ENCODE results near the gene CTSE.
"Not testable (repeated sequence)": the region's sequence is repeated elsewhere in the genome, so short reads cannot be mapped to it uniquely, and the experiment has no call there.

CTSE gene

DNA sequence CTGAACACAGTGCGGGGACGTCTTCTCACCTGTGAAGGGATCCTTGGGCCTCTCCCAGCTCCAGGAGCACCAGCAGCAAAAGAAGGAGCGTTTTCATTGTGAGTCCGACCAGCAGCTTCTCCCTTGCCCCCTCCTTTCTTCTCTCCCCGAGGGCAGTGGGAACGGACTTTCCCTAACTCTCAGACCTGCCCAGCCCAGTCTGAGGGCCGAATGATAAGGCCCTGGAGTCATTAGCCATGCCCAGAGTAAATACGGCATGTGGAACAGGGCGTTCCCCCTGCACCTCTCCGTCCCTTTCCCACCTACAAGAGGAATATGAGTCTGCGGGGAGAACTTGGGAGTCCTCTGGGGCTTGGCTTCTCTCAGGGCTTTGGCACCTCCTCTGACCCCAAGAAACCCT lies at the start of gene CTSE:
CTSE (minus strand) TSS at position 201 of the 400 bp plus-strand sequence; CDS start at position 97, 104 bp downstream.
- no peak for DNase-seq

DNA sequence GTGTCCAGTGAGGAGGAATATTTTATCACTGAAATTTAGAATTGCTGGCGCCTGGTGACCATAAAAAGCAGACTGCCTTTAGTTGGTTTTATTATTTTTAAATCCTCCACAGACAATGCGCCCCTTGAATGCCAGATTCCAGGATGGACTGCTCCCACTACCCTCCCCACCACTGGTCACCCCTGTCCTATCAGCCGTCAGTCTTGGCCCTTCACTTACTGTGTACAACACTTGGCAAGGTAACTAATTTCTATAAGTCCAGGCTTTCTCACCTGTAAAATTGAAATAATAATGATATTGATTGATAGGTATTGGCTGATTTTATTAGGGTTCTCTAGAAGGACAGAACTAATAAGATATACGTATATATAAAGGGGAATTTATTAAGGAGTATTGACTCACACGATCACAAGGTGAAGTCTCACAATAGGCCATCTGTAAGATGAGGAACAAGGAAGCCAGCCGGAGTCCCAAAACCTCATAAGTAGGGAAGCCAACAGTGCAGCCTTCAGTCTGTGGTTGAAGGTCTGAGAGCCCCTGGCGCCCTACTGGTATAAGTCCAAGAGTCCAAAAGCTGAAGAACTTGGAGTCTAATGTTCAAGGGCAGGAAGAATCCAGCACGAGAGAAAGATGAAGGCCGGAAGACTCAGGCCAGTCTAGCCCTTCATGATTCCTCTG lies 47.1 kb upstream of the CTSE start:
- no peak for DNase-seq

DNA sequence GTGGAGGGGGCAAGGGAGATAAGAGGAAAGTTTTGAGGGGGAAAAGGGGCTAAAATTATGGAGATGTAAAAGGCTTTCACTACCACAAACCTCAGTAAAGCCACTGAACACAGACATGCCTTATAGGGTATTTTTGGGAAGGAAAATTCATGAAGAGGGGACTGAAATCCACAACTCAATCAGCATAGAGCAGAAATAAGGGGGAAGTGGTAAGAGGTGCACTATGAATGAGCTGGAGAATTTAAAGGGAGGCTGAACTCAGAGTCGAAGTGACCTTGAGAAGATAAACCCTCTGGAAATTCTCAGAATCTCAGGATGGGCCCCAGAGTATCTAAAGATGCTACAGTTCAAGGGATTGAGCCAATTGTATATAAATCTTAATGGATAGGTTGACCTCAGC lies 44.6 kb upstream of the CTSE start:
- DNase-seq = no peak

DNA sequence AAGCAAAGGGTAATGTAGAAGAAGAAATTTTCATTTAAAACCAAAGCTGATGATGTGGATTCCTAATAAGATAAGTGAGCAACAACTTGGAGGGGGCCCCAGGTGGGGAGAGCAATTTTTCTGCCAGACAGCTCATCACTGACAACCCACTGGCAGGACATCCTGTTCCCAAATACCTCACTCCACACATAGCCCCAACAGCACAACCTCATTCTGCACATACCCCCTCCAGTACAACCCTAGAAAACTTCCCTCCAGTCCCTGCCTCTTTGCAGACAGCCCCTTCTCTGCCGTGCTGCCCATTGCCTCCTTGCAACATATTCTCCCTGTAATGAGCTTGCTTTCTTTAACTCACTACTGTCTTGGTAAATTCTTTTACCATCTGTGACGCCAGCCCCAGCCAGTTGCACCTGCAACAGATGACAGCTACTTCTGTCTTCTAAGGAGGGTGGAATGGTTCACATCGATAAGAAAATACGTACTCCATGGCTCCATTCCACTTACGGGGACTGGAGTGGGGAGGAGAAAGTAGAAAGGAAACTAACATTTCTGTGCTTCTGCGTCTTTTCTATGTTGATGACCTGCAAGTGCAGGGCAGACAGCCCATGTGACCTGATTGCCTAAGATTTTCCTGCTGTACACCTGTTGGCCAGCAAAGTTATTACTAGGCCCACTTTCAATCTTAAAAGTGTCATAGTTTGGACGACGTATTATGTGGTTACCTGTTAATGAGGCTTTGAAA lies 44.0 kb upstream of the CTSE start:
- no peak for DNase-seq

DNA sequence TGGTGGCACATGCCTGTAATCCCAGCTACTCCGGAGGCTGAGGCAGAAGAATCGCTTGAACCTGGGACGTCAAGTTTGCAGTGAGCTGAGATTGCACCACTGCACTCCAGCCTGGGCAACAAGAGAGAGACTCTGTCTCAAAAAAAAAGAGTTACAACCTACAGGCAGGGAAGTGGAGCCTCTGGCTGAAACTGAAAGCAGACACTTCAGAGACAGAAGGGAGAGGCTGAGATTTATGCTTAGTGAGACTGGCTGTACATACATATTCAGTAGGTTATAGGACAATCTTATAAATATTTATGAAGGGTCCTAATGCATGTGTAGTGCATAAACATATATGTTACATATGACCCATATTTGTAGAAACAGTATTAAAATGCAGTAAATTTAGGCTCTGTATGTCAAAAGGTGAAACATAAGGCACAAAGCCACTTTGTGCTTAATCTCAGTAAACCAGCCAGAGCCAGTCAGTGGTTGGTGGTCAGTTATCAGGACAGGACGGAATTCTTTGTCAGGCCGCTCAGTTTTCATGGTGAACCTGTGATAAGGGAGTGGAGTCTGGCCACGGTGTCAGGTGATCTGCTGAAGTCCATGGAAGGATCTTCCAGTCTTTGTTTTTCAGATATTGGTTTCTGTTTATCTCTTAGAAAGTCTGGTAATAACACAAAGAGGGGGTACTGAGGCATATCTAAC lies 42.9 kb upstream of the CTSE start:
- DNase-seq = no peak

DNA sequence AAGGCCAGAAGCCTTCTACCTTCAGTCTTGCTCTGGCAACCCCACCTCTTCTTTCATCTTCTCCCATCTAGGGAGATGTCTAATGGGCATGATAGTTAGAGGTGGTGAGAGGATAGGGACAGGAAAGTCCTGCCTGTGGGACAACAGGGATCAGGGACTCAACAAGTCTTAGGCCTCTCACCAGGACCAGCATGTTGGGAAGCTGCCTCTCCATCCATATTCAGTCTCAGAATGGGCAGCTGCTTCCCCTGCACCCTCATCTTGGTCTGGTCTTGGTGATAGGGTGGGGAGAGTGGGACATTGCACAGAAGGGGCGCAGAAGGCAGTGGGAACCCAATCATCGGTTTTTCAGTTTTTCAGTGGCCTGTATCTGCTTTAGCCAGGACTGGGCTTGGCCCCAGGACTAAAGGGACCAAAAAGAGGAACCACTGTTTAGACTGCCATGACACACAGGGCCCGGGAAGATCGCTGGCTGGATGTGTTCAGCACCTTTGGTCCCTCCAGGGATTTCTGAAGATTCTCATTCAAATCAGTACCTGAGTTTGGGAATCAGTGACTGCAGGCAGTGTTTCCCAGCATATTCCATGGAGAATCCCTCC lies 42.0 kb upstream of the CTSE start:
- no peak for DNase-seq

DNA sequence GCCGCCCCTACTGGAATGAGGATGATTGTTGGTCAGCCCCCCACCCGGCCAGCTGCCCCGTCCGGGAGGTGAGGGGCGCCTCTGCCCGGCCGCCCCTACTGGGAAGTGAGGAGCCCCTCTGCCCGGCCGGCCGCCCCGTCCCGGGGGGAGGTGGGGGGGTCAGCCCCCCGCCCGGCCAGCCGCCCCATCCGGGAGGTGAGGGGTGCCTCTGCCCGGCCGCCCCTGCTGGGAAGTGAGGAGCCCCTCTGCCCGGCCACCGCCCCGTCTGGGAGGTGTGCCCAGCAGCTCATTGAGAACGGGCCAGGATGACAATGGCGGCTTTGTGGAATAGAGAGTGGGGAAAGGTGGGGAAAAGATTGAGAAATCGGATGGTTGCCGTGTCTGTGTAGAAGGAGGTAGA lies 40.8 kb upstream of the CTSE start:
- not testable (repeated sequence) for DNase-seq

DNA sequence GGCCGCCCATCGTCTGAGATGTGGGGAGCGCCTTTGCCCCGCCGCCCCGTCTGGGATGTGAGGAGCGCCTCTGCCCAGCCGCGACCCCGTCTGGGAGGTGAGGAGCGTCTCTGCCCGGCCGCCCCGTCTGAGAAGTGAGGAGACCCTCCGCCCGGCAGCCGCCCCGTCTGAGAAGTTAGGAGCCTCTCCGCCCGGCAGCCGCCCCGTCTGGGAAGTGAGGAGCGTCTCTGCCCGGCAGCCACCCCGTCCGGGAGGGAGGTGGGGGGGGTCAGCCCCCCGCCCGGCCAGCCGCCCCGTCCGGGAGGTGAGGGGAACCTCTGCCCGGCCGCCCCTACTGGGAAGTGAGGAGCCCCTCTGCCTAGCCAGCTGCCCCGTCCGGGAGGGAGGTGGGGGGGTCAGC lies 40.3 kb upstream of the CTSE start:
- not testable (repeated sequence) for DNase-seq

DNA sequence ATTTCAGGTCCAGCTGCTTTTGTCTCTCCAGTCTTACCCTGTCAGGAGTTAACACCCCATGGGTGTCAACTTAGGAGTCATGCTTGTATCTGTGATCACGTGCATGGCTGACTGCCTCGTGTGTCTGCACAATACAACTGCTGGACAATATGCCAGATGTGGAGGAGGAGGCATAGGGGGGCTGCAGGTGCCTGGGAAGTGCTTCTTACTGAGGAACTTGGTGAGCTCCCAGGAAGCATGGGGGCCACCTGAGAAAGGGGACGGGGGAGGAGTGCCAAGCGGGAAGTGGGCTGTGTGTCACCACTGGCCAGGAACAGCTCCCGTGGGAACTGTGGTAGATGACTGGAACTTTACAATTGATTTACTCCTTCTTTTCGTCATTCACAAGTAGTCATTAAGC lies 38.8 kb upstream of the CTSE start:
- DNase-seq = no peak

DNA sequence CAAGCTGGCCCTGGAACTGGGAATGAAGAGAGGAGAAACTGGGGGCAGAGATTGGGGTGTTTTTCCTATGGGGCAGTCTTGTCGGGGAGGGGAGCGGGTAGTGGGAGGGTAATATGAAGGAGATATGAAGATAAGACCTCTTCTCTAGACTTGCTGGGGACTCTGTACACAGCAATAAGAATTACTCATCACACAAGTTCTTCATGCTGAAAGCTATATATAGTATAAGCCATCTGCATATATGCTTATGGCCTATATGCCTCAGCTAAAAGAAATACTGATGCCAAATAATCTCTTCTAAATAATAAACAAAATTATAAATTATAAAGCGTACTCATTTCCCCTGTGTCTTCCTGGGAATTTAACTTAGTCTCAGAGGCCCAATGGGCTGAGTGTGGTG lies 37.1 kb upstream of the CTSE start:
- no peak for DNase-seq

DNA sequence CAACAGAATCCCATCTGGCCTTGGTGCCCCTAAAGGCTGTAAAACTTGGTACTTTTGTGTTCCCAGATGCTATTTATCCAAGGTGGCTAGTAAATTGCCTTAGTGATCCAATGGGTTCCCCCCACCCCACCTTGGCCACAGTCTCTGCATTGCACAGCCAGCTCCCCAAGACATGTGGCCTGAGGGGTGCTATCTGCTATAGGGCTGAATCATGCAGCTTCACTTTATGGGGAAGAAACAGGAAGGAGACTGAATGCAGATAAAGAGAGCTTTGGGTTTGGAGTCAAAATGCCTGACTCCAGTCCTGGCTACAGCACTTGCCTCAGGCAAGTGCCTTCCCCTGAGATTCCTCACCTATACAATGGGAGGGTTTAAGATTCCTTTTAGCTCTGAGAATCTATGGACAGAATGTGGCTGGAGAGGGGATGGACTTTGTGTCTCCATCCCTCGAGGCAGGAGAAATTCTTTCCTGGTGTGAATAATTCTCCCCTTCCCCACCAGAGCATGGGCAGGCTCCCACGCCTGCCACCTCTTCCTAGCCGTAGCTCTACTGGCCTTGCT lies 35.7 kb upstream of the CTSE start:
- DNase-seq = no peak

DNA sequence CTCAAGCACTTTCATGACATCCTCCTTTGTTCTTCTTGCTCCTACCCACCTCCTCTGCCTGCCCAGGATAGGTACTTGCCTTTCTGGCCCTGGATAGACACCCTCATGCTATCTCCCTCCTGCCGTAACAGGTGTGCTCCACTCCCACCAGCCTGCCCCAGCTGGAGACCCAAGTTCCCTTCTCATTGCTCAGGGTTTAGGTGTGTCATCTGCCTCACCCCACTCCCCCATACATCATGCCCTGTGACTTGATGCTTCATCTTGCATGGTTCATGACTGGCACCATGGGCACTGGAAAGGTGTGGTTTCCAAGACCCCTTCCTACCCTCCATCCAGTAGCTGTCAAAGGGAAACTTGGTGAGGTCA lies 35.2 kb upstream of the CTSE start:
- DNase-seq = no peak

DNA sequence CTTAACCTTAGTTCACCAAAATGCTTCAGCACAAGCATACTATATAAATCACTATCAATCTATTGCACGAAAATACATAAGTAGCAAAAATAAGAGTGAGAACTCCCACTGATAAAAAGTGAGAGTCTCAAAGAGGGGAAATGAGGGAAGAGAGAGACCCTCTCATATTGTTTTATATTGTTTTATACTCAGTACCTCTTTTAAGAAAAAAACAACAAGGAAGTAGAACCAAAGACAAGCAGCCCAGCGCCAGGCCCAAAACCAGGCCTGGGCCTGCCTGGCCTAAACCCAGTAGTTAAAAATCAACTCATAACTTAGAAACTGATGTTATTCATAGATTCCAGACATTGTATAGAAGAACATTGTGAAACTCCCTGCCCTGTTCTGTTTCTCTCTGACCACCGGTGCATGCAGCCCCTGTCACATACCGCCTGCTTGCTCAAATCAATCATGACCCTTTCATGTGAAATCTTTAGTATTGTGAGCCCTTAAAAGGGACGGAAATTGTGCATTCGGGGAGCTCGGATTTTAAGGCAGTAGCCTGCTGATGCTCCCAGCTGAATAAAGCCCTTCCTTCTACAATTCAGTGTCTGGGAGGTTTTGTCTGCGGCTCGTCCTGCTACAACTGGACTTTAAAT lies 34.7 kb upstream of the CTSE start:
- not testable (repeated sequence) for DNase-seq

DNA sequence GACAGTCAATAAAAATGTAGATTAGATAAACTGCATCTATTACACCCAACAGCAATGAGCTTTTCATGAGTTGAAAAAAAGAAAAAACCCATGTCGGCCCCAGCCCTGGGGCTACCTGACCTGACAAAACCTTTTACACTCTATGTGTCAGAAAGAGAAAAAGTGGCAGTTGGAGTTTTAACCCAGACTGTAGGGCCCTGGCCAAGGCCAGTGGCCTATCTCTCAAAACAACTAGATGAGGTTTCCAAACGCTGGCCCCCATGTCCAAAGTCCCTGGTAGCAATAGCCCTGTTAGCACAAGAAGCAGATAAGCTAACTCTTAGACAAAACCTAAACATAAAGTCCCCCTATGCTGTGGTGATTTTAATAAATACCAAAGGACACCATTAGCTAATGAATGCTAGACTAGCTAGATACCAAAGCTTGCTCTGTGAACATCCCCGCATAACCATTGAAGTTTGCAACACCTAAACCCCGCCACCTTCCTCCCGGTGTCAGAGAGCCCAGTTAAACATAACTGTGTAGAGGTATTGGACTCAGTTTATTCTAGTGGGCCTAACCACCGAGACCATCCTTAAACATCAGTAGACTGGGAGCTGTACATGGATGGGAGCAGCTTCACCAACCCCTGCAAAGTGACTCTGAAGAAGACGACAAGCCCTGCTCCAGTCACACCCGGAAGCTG lies 32.1 kb upstream of the CTSE start:
- not testable (repeated sequence) for DNase-seq

DNA sequence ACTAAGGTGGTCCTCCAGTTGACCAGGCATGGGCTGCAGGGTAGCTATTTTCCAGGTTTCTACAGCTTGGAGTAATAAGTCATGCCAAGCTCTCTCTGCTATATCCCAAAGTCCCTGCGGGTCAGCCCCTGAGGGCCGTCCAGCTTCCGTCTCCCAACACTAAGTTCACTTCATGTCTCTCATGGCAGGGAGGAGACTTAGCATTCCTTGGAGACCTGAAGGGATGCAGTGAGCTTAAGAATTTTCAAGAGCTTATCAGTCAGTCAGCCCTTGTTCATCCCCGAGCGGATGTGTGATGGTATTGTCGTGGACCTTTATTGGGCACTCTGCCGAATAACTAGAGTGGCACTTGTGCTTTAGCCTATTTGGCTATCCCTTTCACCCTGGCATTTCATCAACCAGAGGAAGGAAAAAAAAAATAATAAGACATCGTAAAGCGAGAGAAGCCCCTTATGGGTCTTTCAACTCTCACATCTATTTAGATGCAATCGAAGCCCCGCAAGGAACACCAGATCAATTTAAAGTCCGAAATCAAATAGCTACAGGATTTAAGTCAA lies 31.5 kb upstream of the CTSE start:
- DNase-seq = not testable (repeated sequence)

DNA sequence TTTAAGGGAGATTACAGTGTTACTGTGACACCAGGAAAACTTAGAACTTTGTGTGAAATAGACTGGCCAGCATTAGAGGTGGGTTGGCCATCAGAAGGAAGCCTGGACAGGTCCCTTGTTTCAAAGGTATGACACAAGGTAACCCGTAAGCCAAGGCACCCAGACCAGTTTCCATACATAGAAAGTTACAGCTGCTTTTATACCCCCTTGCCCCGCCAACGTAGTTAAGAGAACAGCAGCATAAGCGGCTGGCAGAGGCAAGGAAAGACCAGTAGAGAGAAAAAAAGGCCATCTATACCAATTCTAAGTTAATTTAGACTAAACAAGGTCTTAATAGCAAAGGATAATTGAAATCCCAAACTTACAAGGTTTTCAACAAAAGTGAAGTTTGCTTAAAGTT lies 29.9 kb upstream of the CTSE start:
- not testable (repeated sequence) for DNase-seq

DNA sequence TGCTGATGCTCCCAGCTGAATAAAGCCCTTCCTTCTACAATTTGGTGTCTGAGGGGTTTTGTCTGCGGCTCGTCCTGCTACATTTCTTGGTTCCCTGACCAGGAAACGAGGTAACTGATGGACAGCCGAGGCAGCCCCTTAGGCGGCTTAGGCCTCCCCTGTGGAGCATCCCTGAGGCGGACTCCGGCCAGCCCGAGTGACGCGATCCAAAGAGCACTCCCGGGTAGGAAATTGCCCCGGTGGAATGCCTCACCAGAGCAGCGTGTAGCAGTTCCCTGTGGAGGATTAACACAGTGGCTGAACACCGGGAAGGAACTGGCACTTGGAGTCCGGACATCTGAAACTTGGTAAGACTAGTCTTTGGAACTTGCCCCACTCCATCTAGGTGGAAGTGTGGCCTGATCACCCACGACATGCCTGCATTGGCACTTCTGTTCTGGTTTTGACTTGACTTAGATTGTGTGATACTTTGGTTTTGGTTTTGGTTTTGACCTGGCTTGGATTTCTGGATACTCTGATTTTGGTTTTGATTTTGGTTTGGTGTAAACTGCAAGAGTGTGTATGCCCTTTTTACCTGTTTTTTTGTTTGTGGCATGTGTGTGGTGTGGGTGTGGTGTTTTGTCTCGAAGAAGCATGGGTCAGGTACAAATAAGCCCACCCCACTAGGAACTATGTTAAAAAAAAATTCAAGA lies 29.4 kb upstream of the CTSE start, which contains the start of gene RHEX:
RHEX (plus strand) TSS at position 255 of the 692 bp plus-strand sequence. CDS start 44,656 bp downstream, outside the sequence.
- DNase-seq = not testable (repeated sequence)

DNA sequence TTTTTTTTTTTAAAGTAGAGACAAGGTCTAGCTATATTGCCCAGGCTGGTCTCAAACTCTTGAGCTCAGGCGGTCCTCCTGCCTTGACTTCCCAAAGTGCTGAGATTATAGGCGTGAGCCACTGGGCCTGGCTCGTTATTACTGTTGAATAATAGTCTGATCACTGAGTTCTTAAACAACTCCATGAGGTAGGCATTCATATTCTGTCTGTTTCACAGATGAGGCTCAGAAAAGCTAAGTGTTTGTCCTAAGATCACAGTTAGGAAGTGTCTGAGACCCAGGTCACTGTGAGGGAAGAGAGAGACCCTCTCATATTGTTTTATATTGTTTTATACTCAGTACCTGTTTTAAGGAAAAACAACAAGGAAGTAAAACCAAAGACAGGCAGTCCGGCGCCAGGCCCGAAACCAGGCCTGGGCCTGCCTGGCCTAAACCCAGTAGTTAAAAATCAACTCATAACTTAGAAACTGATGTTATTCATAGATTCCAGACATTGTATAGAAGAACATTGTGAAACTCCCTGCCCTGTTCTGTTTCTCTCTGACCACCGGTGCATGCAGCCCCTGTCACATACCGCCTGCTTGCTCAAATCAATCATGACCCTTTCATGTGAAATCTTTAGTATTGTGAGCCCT lies 28.7 kb upstream of the CTSE start:
- not testable (repeated sequence) for DNase-seq

DNA sequence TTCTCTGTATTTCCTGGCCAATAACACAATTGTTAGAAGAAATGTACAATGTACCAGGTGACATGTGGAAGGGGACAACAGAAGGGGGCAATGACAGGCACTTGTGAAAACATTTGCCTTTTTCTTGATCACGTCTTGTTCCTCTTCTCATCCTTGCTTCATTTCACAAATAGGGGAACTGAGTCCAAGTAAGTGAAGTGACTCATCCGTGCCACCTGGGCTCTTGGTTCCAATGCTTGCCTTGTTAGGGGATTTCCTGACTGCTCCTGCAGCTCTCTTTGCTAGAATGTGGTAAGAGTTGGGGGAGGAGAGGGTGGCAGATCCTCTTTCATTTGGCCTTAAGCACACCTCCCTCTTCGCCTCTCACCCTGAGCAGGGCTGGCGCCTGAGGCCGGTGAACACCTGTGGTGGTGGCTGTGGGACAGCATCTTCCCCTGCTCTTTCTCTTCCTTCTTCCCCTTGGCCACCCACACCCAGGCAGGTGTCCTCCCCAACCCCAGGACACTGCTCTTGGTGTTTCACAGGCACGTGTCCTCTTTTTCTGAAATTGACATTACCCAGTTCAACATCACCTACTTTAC lies 27.1 kb upstream of the CTSE start:
- no peak for DNase-seq

Measured in NCI-H2081 treated with DMSO at 0.1 percent for 48 hours (cell line).